ENCODE data around the gene FOXN3.

- TF ChIP-seq CTCF (IDR thresholded peaks at IDR 0.05 in 4 of 5, conservative IDR thresholded peaks at IDR 0.05 in 1 of 5) (no peak), POLR2A (IDR thresholded peaks at IDR 0.05) (no peak)
These were observed 23.7 kb downstream of the FOXN3 start for GRCh38 chr14:89393222-89393745.

All from gastrocnemius medialis (tissue), 4 donors.